Transverse colon (tissue), 4 donors: ENCODE measurements around the gene RAB17. TPM values are rescaled to one million over a fixed set of nuclear protein-coding genes. Genes with fewer than 3 reads are reported as not detected.

Source experiments
- DNase-seq: peaks from one replicate; pipeline ENCODE4 v3.0.0-alpha.2; 2019
- H3K27ac ChIP-seq, 4 donors: fragments of 200-600 bp; sonication (generic); 2 replicates each; pipeline ENCODE4 v1.5.1; 2016 to 2018; ENCODE audit warnings: inconsistent platforms in 4 of 4
- H3K27me3 ChIP-seq: fragments of 200-600 bp; sonication (generic); 2 replicates; pipeline ENCODE4 v1.5.1; 2017; ENCODE audit warnings: inconsistent platforms
- H3K36me3 ChIP-seq, 4 donors: fragments of 200-600 bp; sonication (generic); 2 replicates each; pipeline ENCODE4 v1.5.1; 2017 to 2019; ENCODE audit warnings: inconsistent platforms in 4 of 4
- H3K4me1 ChIP-seq, 4 donors: fragments of 200-600 bp; sonication (generic); 2 replicates each; pipeline ENCODE4 v1.5.1; 2017 to 2020; ENCODE audit warnings: inconsistent platforms in 4 of 4
- H3K4me3 ChIP-seq, 4 donors: fragments of 200-600 bp; sonication (generic); 1 replicate in 1 of 4; 2 replicates in 3 of 4; pipeline versions ENCODE4 v1.5.1 to v1.6.1; 2017 to 2019; ENCODE audit warnings: inconsistent platforms in 4 of 4
- H3K9me3 ChIP-seq, 2 donors: fragments of 200-600 bp; sonication (generic); 2 replicates each; pipeline ENCODE4 v1.5.1; 2017 to 2019; ENCODE audit warnings: inconsistent platforms in 2 of 2
- CTCF ChIP-seq, 5 experiments: fragments of 200-600 bp in 3 of 5; fragments of 450-650 bp in 2 of 5; sonication (generic) in 3 of 5; IDR thresholded peaks; 1 replicate in 2 of 5; 2 replicates in 3 of 5; pipeline ENCODE4 v1.5.1; 2016 to 2017; ENCODE audit warnings: antibody characterized with exemption in 5 of 5, inconsistent platforms in 3 of 5, mild to moderate bottlenecking in 2 of 5, moderate library complexity in 1 of 5
- EP300 ChIP-seq: sonication (generic); formaldehyde crosslinking; IDR thresholded peaks from one replicate; pipeline ENCODE4 v1.6.1; 2017; ENCODE audit warnings: antibody characterized with exemption, low read depth
- POLR2A ChIP-seq: fragments of 450-650 bp; IDR thresholded peaks from one replicate; pipeline ENCODE4 v1.6.1; 2016; ENCODE audit warnings: antibody characterized with exemption, mild to moderate bottlenecking, moderate library complexity
- POLR2AphosphoS5 ChIP-seq, 3 donors: sonication (generic); formaldehyde crosslinking; IDR thresholded peaks; one replicate each; pipeline ENCODE4 v1.6.1; 2016; ENCODE audit warnings: antibody characterized with exemption in 3 of 3
- WGBS, 2 donors: methylation state at CpG; one replicate each; pipeline ENCODE4 v1.1.5; 2018; ENCODE audit warnings: low coverage in 1 of 2; 5-methylcytosine and 5-hydroxymethylcytosine counted together
- in situ Hi-C, 4 donors: fragments of 200-750 bp; cut with MboI; loops; one replicate each; pipeline versions ENCODE4 v1.15.0 to v1.15.1; 2017; ENCODE audit warnings: low sequenced_read_pairs in 3 of 4, low pct_ligation_motif_present in 1 of 4, low pct_unique_long_range_greater_than_20kb in 1 of 4
- intact Hi-C: fragments of 100-400 bp; cut with DNase I; formaldehyde crosslinking; loops from one replicate; pipeline ENCODE4 v1.15.1; 2023; ENCODE audit warnings: low total_unique reads
- total RNA-seq, 4 donors: library from RNA; depleted of rRNA; stranded (reverse); fragments of >200 nt; gene quantifications; one replicate each; pipeline ENCODE4 v1.1.0, GENCODE V29; 2016

RAB17 gene
- total RNA-seq, 4 donors from 2014 or later, result 25.1 to 104 (median 65.6) TPM

DNA sequence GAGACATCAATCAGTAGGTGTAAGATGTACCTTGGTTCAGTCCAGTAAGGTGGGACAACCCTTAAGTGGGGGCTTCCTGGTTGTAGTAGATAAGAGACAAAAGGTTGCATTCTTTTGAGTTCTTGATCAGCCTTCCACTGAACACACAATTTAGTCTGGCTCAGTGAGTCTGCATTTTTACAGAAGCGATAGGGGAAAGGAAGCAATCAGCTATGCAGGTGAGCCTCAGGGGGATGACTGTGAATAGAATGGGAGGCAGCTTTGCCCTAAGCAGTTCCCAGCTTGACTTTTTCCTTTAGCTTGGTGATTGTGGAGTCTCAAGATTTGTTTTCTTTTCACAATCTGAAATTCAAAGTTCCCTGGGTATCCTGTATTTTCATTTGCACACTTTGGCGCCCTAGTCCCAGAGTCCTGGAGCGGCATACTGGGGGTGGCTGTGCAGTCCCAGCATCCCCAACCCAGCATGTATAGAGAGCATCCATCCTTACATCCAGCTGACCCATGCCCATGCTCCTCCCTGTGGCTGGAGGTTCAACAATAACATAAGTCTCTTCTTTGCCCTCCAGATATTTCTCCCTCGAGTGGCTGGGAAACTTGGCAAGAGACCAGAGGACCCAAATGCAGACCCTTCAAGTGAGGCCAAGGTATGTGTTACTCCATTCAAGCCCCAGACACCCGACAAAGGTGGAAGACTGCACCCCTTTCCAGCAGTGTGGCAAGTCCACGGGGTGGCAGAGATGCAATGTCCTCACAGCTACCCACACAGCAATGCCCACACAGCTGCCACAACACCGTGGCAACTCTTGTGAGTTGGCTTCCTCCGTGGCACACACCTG is 44.3 kb downstream of the RAB17 start:
- 54 to 73% methylated on average over 3 to 8 of the region's 8 CpGs for WGBS, 2 donors
- Histone ChIP-seq H3K27ac (peak overlapping the region in 1 of 4 donors; percentile 22), H3K27me3 (no peaks in the 10 kb centered on the region), H3K4me1 (peaks cover 0 to 8% (median 2%) of the 10 kb centered on the region in 4 donors), H3K4me3 (no peak overlapping the region), H3K9me3 (no peaks in the 10 kb centered on the region), H3K36me3 (no peaks in the 10 kb centered on the region)
- intact Hi-C loops, result loop anchor here (5.0 kb wide), 1 partner anchor 1879 kb away; no protein-coding TSS in a partner anchor
- in situ Hi-C loops, result no loop called here
- no peak for TF ChIP-seq POLR2A
- TF ChIP-seq POLR2AphosphoS5 (IDR thresholded peaks at IDR 0.05), result no peak
- DNase-seq, result no peak

- Histone ChIP-seq H3K4me1 (peaks cover 0 to 13% (median 9%) of the 10 kb centered on the region in 4 donors), H3K4me3 (no peak overlapping the region), H3K9me3 (no peaks in the 10 kb centered on the region), H3K27me3 (no peaks in the 10 kb centered on the region), H3K27ac (no peak overlapping the region), H3K36me3 (no peaks in the 10 kb centered on the region)
- no peak for TF ChIP-seq POLR2A
- no peak for TF ChIP-seq CTCF (IDR thresholded peaks at IDR 0.05)
- TF ChIP-seq EP300, result no peak
- TF ChIP-seq POLR2AphosphoS5 (IDR thresholded peaks at IDR 0.05), result no peak
- no peak for DNase-seq
- 97 to 100% methylated on average over 4 to 12 of the region's 18 CpGs for WGBS, 2 donors
- intact Hi-C loops, result no loop called here
- in situ Hi-C loops, result no loop called here
These were observed 48.4 kb downstream of the RAB17 start for GRCh38 chr2:237542001-237542704.

- 63% methylated on average over 5 of the region's 5 CpGs; no CpG with 5 or more reads in 1 of the 2 donors for WGBS, 2 donors
- H3K27me3 ChIP-seq, result no peaks in the 10 kb centered on the region
- no peaks in the 10 kb centered on the region for H3K36me3 ChIP-seq
- intact Hi-C loops, result no loop called here
- no peak overlapping the region for H3K27ac ChIP-seq
- no peak overlapping the region for H3K4me3 ChIP-seq
- peaks cover 0 to 13% (median 9%) of the 10 kb centered on the region in 4 donors for H3K4me1 ChIP-seq
- DNase-seq, result no peak
- no peaks in the 10 kb centered on the region for H3K9me3 ChIP-seq
- in situ Hi-C loops, result no loop called here
- TF ChIP-seq POLR2AphosphoS5 (IDR thresholded peaks at IDR 0.05), result no peak
- TF ChIP-seq CTCF (IDR thresholded peaks at IDR 0.05), result no peak
- TF ChIP-seq EP300, result no peak
- TF ChIP-seq POLR2A, result no peak
These were observed 49.3 kb downstream of the RAB17 start for GRCh38 chr2:237541243-237541642.

GRCh38 chr2:237540823-237541222 is 49.7 kb downstream of the RAB17 start:
- peak; percentile 74 for DNase-seq
- WGBS, 2 donors, result 33% methylated on average over 6 of the region's 6 CpGs; no CpG with 5 or more reads in 1 of the 2 donors
- intact Hi-C loops, result no loop called here
- Histone ChIP-seq H3K4me1 (peaks cover 0 to 13% (median 9%) of the 10 kb centered on the region in 4 donors), H3K27me3 (no peaks in the 10 kb centered on the region), H3K9me3 (no peaks in the 10 kb centered on the region), H3K27ac (no peak overlapping the region), H3K36me3 (no peaks in the 10 kb centered on the region), H3K4me3 (no peak overlapping the region)
- in situ Hi-C loops, result no loop called here
- TF ChIP-seq POLR2AphosphoS5 (IDR thresholded peaks at IDR 0.05), result peak in 2 of 3 donors; percentile 28 to 83
- TF ChIP-seq EP300, result no peak

- intact Hi-C loops, result no loop called here
- Histone ChIP-seq H3K9me3 (no peaks in the 10 kb centered on the region), H3K27ac (no peak overlapping the region), H3K4me3 (no peak overlapping the region), H3K4me1 (peaks cover 0 to 13% (median 9%) of the 10 kb centered on the region in 4 donors), H3K27me3 (no peaks in the 10 kb centered on the region), H3K36me3 (no peaks in the 10 kb centered on the region)
- in situ Hi-C loops, result no loop called here
- no peak for DNase-seq
- TF ChIP-seq POLR2A, result no peak
- no peak for TF ChIP-seq EP300
- TF ChIP-seq CTCF (IDR thresholded peaks at IDR 0.05), result no peak
- no peak for TF ChIP-seq POLR2AphosphoS5 (IDR thresholded peaks at IDR 0.05)
- 82% methylated on average over 13 of the region's 13 CpGs; no CpG with 5 or more reads in 1 of the 2 donors for WGBS, 2 donors
These were observed 50.2 kb downstream of the RAB17 start for GRCh38 chr2:237540223-237540775.
